ENCODE results near the gene TRIM3. TPM values are rescaled to one million over a fixed set of nuclear protein-coding genes. Genes with fewer than 3 reads are reported as not detected.

TRIM3 gene
- total and polyA plus RNA-seq, 2 experiments from 2014 or later, result 7.9 to 21.1 TPM

GRCh38 chr11:6418557-6419008, 55.2 kb downstream of the TRIM3 start (continued):
- TF ChIP-seq STAT1 (IDR thresholded peaks at IDR 0.05; ENCODE audit: unreplicated experiment) (no peak), ZNF331 (CRISPR knock-in tag; IDR thresholded peaks at IDR 0.05; ENCODE audit: low read depth) (no peak), ETS1 (IDR thresholded peaks at IDR 0.05) (no peak), EZH2 (IDR thresholded peaks at IDR 0.05; ENCODE audit: low read depth, unreplicated experiment) (no peak), ZNF114 (CRISPR knock-in tag; IDR thresholded peaks at IDR 0.05) (no peak)

- DNase-seq (ENCODE audit: low spot score) (no peak), ATAC-seq (no peak)
- no peak overlapping the region for H3K27ac ChIP-seq (ENCODE audit: low read depth)
- H3K9me2 ChIP-seq (ENCODE audit: insufficient read depth), result no peaks in the 10 kb centered on the region
- H3K4me2 ChIP-seq, result peak overlapping the region; percentile 94
- H4K20me1 ChIP-seq (replicated peaks; ENCODE audit: insufficient read depth), result no peaks in the 10 kb centered on the region
- H3K36me3 ChIP-seq (ENCODE audit: insufficient read depth), result no peaks in the 10 kb centered on the region
- no peak overlapping the region for H2AFZ ChIP-seq
- no peaks in the 10 kb centered on the region for H3K36me3 Mint-ChIP-seq (ENCODE audit: low read depth)
- H3K27ac Mint-ChIP-seq, result no peak overlapping the region
- H3K79me2 ChIP-seq (replicated peaks; ENCODE audit: insufficient read depth), result 0 out of 2 replicates have a peak, but pooled peaks cover 3% of the 10 kb centered on the region
- H3K4me1 ChIP-seq (ENCODE audit: insufficient read depth), result peaks cover 7% of the 10 kb centered on the region; the same call in 1 of the 2 replicates
- H3K9me3 Mint-ChIP-seq, result no peaks in the 10 kb centered on the region
- peaks cover 9% of the 10 kb centered on the region for H3K27me3 Mint-ChIP-seq (ENCODE audit: insufficient read depth, low read depth, poor library complexity)
- peaks cover 5% of the 10 kb centered on the region; the same call in 2 of the 3 replicates for H3K4me1 Mint-ChIP-seq
- peaks cover 23% of the 10 kb centered on the region for H3K27me3 ChIP-seq (ENCODE audit: insufficient read depth)
- peak overlapping the region; percentile 96 for H3K4me3 ChIP-seq
- no peak overlapping the region for H3K4me3 Mint-ChIP-seq
- no peaks in the 10 kb centered on the region for H3F3A ChIP-seq (replicated peaks; ENCODE audit: low read depth)
- no peak for TF ChIP-seq ZNF331 (CRISPR knock-in tag; IDR thresholded peaks at IDR 0.05; ENCODE audit: low read depth)
- no peak for TF ChIP-seq ZNF114 (CRISPR knock-in tag; IDR thresholded peaks at IDR 0.05)
- no peak for TF ChIP-seq REST (IDR thresholded peaks at IDR 0.05; ENCODE audit: unreplicated experiment)
- no peak for TF ChIP-seq STAT1 (IDR thresholded peaks at IDR 0.05; ENCODE audit: unreplicated experiment)
- TF ChIP-seq CTCF (conservative IDR thresholded peaks at IDR 0.05; ENCODE audit: low read depth in 2 of 2), result no peak
- no peak for TF ChIP-seq ETS1 (IDR thresholded peaks at IDR 0.05)
- no peak for TF ChIP-seq JUNB (IDR thresholded peaks at IDR 0.05; ENCODE audit: unreplicated experiment)
- TF ChIP-seq CREB1 (CRISPR knock-in tag; IDR thresholded peaks at IDR 0.05; ENCODE audit: low read depth), result no peak
- TF ChIP-seq EZH2phosphoT487 (IDR thresholded peaks at IDR 0.05; ENCODE audit: unreplicated experiment), result no peak
- TF ChIP-seq EZH2 (IDR thresholded peaks at IDR 0.05; ENCODE audit: low read depth, unreplicated experiment), result no peak
Measured at GRCh38 chr11:6417907-6418556, 55.7 kb downstream of the TRIM3 start.
